HCT116 (cell line): ENCODE measurements around the gene CXCR5. TPM values are rescaled to one million over a fixed set of nuclear protein-coding genes. Genes with fewer than 3 reads are reported as not detected.

Experiments used
- ATAC-seq: fragments of 200-7000 bp; cut with Tn5 transposase; 2 replicates; pipeline ENCODE4 v1.9.1; 2020; ENCODE audit warnings: mild to moderate bottlenecking, moderate library complexity
- BruUV-seq: library from RNA; stranded (reverse); fragments of 400-500 nt; replicated peaks from 2 replicates; lab custom pipeline; 2021; lab: Mats Ljungman, UMichigan
- CTCF ChIA-PET: fragments of 300-600 bp; sonication (Branson Sonifier 250); formaldehyde crosslinking; loops from one replicate; lab custom pipeline; 2021; ENCODE audit warnings: antibody characterized with exemption; lab: Charles Lee
- POLR2A ChIA-PET: fragments of 300-600, 350-600 bp; sonication (Branson Sonifier 250); formaldehyde crosslinking; loops from one replicate; lab custom pipeline; 2021; ENCODE audit warnings: antibody characterized with exemption; lab: Charles Lee
- RAD21 ChIA-PET, 2 experiments: fragments of 300-600 bp; sonication (Branson Sonifier 250); formaldehyde crosslinking; loops; one replicate each; lab custom pipeline; 2023; ENCODE audit warnings: low total read pairs in 2 of 2; ENCODE audit not compliant: uncharacterized antibody in 2 of 2, unreplicated experiment in 2 of 2, low non-redundant PET in 1 of 2; lab: Charles Lee
- DNase-seq: peaks from one replicate; pipeline ENCODE4 v3.0.0-alpha.2; 2010; ENCODE audit warnings: low read depth, low spot score
- H2AFZ ChIP-seq: fragments of 200-600 bp; shearing (Covaris generic), sonication (generic); 2 replicates; pipeline ENCODE4 v1.6.1; 2017; ENCODE audit warnings: low read depth, mixed run types, mixed read lengths, antibody characterized with exemption, low read length; ENCODE audit not compliant: poor library complexity, severe bottlenecking
- H3K27ac ChIP-seq: 2 replicates; pipeline ENCODE4 v1.5.1; 2012; ENCODE audit warnings: low read depth, low read length
- H3K27me3 ChIP-seq: fragments of 200-600 bp; sonication (generic); 2 replicates; pipeline ENCODE4 v1.6.1; 2016; ENCODE audit warnings: mixed run types, low read length, mixed read lengths; ENCODE audit not compliant: insufficient read depth
- H3K36me3 ChIP-seq, 2 experiments: fragments of 200-500 bp in 1 of 2; fragments of 200-600 bp in 1 of 2; sonication (Bioruptor generic) in 1 of 2; sonication (generic) in 1 of 2; 2 replicates each; pipeline versions ENCODE4 v1.5.1 to v1.6.1; 2014 to 2016; ENCODE audit warnings: low read length in 2 of 2, inconsistent platforms in 1 of 2, mixed read lengths in 1 of 2, mixed run types in 1 of 2; ENCODE audit not compliant: insufficient read depth in 2 of 2, control insufficient read depth in 1 of 2
- H3K4me1 ChIP-seq, 2 experiments: fragments of 200-600 bp in 1 of 2; sonication (generic) in 1 of 2; 2 replicates each; pipeline versions ENCODE4 v1.5.1 to v1.6.1; 2012 to 2017; ENCODE audit warnings: low read length in 2 of 2, inconsistent platforms in 1 of 2, mild to moderate bottlenecking in 1 of 2, mixed read lengths in 1 of 2, mixed run types in 1 of 2, moderate library complexity in 1 of 2; ENCODE audit not compliant: insufficient read depth in 2 of 2, control insufficient read depth in 1 of 2
- H3K4me2 ChIP-seq: fragments of 200-600 bp; sonication (generic); 2 replicates; pipeline ENCODE4 v1.6.1; 2017; ENCODE audit warnings: mixed run types, low read length, mixed read lengths
- H3K4me3 ChIP-seq, 2 experiments: fragments of 200-600 bp in 1 of 2; sonication (generic) in 1 of 2; replicated peaks in 1 of 2; 2 replicates each; pipeline ENCODE4 v1.5.1; 2011 to 2016; ENCODE audit warnings: low read length in 2 of 2, control low read depth in 1 of 2, low read depth in 1 of 2, mild to moderate bottlenecking in 1 of 2, mixed read lengths in 1 of 2, mixed run types in 1 of 2
- H3K79me2 ChIP-seq: fragments of 200-600 bp; sonication (generic); 2 replicates; pipeline ENCODE4 v1.6.1; 2017; ENCODE audit warnings: mild to moderate bottlenecking, mixed run types, low read length, moderate library complexity, mixed read lengths; ENCODE audit not compliant: insufficient read depth
- H3K9ac ChIP-seq: fragments of 200-600 bp; sonication (generic); 2 replicates; pipeline ENCODE4 v1.6.1; 2016; ENCODE audit warnings: low read length, mixed read lengths
- H3K9me2 ChIP-seq: fragments of 200-600 bp; sonication (generic), shearing (Covaris generic); 2 replicates; pipeline ENCODE4 v1.6.1; 2017; ENCODE audit warnings: mixed run types, mild to moderate bottlenecking, moderate library complexity; ENCODE audit not compliant: insufficient read depth
- H3K9me3 ChIP-seq, 2 experiments: fragments of 200-500 bp in 1 of 2; fragments of 200-600 bp in 1 of 2; sonication (Bioruptor generic) in 1 of 2; sonication (generic) in 1 of 2; 2 replicates each; pipeline ENCODE4 v1.6.1; 2014 to 2017; ENCODE audit warnings: low read length in 2 of 2, mixed read lengths in 2 of 2, inconsistent platforms in 1 of 2, low read depth in 1 of 2, mild to moderate bottlenecking in 1 of 2, mixed run types in 1 of 2, moderate library complexity in 1 of 2; ENCODE audit not compliant: control insufficient read depth in 1 of 2, insufficient read depth in 1 of 2
- H4K20me1 ChIP-seq: fragments of 200-600 bp; sonication (generic), shearing (Covaris generic); 2 replicates; pipeline ENCODE4 v1.6.1; 2017; ENCODE audit warnings: mixed run types, mild to moderate bottlenecking, moderate library complexity; ENCODE audit not compliant: insufficient read depth
- CBX3 ChIP-seq: IDR thresholded peaks from 2 replicates; pipeline ENCODE4 v1.6.1; 2012; ENCODE audit warnings: low read depth
- CEBPB ChIP-seq: IDR thresholded peaks from 2 replicates; pipeline ENCODE4 v1.6.1; 2012; ENCODE audit warnings: low read depth
- EGR1 ChIP-seq: IDR thresholded peaks from 2 replicates; pipeline ENCODE4 v1.6.1; 2012; ENCODE audit warnings: low read depth
- ELF1 ChIP-seq: IDR thresholded peaks from 2 replicates; pipeline ENCODE4 v1.6.1; 2012; ENCODE audit warnings: low read depth, borderline replicate concordance
- EZH2 ChIP-seq: fragments of 200-600 bp; sonication (generic); IDR thresholded peaks from 2 replicates; pipeline ENCODE4 v1.6.1; 2017; ENCODE audit warnings: antibody characterized with exemption, mixed run types
- MAX ChIP-seq: IDR thresholded peaks from 2 replicates; pipeline ENCODE4 v1.6.1; 2012
- RAD21 ChIP-seq: IDR thresholded peaks from 2 replicates; pipeline ENCODE4 v1.6.1; 2012; ENCODE audit warnings: low read depth, mild to moderate bottlenecking
- REST ChIP-seq: IDR thresholded peaks from 2 replicates; pipeline ENCODE4 v1.6.1; 2012; ENCODE audit warnings: low read depth
- SP1 ChIP-seq: IDR thresholded peaks from 2 replicates; pipeline ENCODE4 v1.6.1; 2012; ENCODE audit warnings: low read depth
- YY1 ChIP-seq: IDR thresholded peaks from 2 replicates; pipeline ENCODE4 v1.6.1; 2011; ENCODE audit warnings: low read length, low read depth, moderate library complexity, mild to moderate bottlenecking; ENCODE audit not compliant: insufficient replicate concordance; ENCODE audit errors: extremely low read depth
- ZBTB33 ChIP-seq: IDR thresholded peaks from 2 replicates; pipeline ENCODE4 v1.6.1; 2011; ENCODE audit warnings: mild to moderate bottlenecking, low read length, moderate library complexity; ENCODE audit not compliant: insufficient replicate concordance; ENCODE audit errors: extremely low read depth
- ZFX ChIP-seq: fragments of 450-650 bp; IDR thresholded peaks from 2 replicates; pipeline ENCODE4 v1.6.1; 2017
- ZNF274 ChIP-seq: fragments of 200-500 bp; sonication (Bioruptor generic); IDR thresholded peaks from 2 replicates; pipeline ENCODE4 v1.6.1; 2014; ENCODE audit warnings: mild to moderate bottlenecking, low read depth, low read length, inconsistent platforms
- intact Hi-C: fragments of 100-400 bp; cut with micrococcal nuclease; formaldehyde crosslinking; loops from 2 replicates; pipeline ENCODE4 v1.10.0; 2022
- total RNA-seq: library from RNA; stranded (reverse); gene quantifications from one replicate; pipeline ENCODE4 v1.2.1, GENCODE V29; 2021; ENCODE audit not compliant: unreplicated experiment
- TF ChIP-seq, protein P1 (sequence below), 3 experiments: fragments of 200-600 bp in 1 of 3; sonication (generic) in 1 of 3; IDR thresholded peaks in 2 of 3; conservative IDR thresholded peaks in 1 of 3; 2 replicates each; pipeline ENCODE4 v1.5.1; 2012 to 2017; ENCODE audit warnings: low read depth in 2 of 3, low read length in 2 of 3, antibody characterized with exemption in 1 of 3, borderline replicate concordance in 1 of 3, control low read depth in 1 of 3, mild to moderate bottlenecking in 1 of 3, mixed read lengths in 1 of 3, mixed run types in 1 of 3, moderate library complexity in 1 of 3; ENCODE audit not compliant: insufficient read depth in 1 of 3

The CXCR5 gene
- total RNA-seq, 1 experiment from 2014 or later: not detected

DNA sequence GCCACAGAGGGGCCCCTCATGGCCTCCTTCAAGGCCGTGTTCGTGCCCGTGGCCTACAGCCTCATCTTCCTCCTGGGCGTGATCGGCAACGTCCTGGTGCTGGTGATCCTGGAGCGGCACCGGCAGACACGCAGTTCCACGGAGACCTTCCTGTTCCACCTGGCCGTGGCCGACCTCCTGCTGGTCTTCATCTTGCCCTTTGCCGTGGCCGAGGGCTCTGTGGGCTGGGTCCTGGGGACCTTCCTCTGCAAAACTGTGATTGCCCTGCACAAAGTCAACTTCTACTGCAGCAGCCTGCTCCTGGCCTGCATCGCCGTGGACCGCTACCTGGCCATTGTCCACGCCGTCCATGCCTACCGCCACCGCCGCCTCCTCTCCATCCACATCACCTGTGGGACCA lies 10.0 kb downstream of the CXCR5 start (continued):
- TF ChIP-seq, protein P1, sequence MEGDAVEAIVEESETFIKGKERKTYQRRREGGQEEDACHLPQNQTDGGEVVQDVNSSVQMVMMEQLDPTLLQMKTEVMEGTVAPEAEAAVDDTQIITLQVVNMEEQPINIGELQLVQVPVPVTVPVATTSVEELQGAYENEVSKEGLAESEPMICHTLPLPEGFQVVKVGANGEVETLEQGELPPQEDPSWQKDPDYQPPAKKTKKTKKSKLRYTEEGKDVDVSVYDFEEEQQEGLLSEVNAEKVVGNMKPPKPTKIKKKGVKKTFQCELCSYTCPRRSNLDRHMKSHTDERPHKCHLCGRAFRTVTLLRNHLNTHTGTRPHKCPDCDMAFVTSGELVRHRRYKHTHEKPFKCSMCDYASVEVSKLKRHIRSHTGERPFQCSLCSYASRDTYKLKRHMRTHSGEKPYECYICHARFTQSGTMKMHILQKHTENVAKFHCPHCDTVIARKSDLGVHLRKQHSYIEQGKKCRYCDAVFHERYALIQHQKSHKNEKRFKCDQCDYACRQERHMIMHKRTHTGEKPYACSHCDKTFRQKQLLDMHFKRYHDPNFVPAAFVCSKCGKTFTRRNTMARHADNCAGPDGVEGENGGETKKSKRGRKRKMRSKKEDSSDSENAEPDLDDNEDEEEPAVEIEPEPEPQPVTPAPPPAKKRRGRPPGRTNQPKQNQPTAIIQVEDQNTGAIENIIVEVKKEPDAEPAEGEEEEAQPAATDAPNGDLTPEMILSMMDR (IDR thresholded peaks at IDR 0.05 in 2 of 3, conservative IDR thresholded peaks at IDR 0.05 in 1 of 3; ENCODE audit: borderline replicate concordance in 1 of 3, insufficient read depth in 1 of 3, low read depth in 2 of 3, low read length in 2 of 3): no peak
- TF ChIP-seq ZBTB33: no peak
- TF ChIP-seq ZNF274: no peak
- TF ChIP-seq EZH2: no peak
- TF ChIP-seq CBX3: no peak
- no peak for TF ChIP-seq ZFX
- no peak for TF ChIP-seq ELF1
- TF ChIP-seq YY1: no peak

DNA sequence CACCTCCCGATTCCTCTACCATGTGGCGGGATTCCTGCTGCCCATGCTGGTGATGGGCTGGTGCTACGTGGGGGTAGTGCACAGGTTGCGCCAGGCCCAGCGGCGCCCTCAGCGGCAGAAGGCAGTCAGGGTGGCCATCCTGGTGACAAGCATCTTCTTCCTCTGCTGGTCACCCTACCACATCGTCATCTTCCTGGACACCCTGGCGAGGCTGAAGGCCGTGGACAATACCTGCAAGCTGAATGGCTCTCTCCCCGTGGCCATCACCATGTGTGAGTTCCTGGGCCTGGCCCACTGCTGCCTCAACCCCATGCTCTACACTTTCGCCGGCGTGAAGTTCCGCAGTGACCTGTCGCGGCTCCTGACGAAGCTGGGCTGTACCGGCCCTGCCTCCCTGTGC lies 10.5 kb downstream of the CXCR5 start:
- no peaks in the 10 kb centered on the region for H4K20me1 ChIP-seq
- POLR2A ChIA-PET: interaction anchor here (1.5 to 1.9 kb wide), 2 partner anchors 32 to 102 kb away, joined by 5 to 6 read pairs; partner anchors contain the start of gene BCL9L
- H3K9me3 ChIP-seq: no peaks in the 10 kb centered on the region
- H3K9me2 ChIP-seq: no peaks in the 10 kb centered on the region
- ATAC-seq (no peak), DNase-seq (no peak)
- intact Hi-C loops: no loop called here
- H3K27me3 ChIP-seq: no peaks in the 10 kb centered on the region
- H3K4me3 ChIP-seq: no peak overlapping the region
- no peaks in the 10 kb centered on the region for H3K79me2 ChIP-seq
- RAD21 ChIA-PET: interaction anchor here in 1 of 2 experiments (1.0 kb wide), 1 partner anchor 204 kb away, joined by 3 read pairs; no protein-coding TSS in a partner anchor
- no peak overlapping the region for H3K27ac ChIP-seq
- no peak overlapping the region for H2AFZ ChIP-seq
- no peak overlapping the region for H3K4me2 ChIP-seq
- H3K9ac ChIP-seq: no peak overlapping the region
- CTCF ChIA-PET: no interaction called here
- peaks cover 0 to 12% of the 10 kb centered on the region in 2 experiments; a peak in 3 of 4 replicates for H3K4me1 ChIP-seq
- BruUV-seq: no TSS peak
- H3K36me3 ChIP-seq: peaks cover 2 to 9% of the 10 kb centered on the region in 2 experiments; a peak in 2 of 4 replicates
- TF ChIP-seq CEBPB: no peak
- TF ChIP-seq RAD21: no peak
- TF ChIP-seq REST: no peak
- no peak for TF ChIP-seq SP1
- no peak for TF ChIP-seq EZH2
- TF ChIP-seq EGR1: no peak
- no peak for TF ChIP-seq ELF1
- TF ChIP-seq MAX: no peak
- TF ChIP-seq ZNF274: no peak
- no peak for TF ChIP-seq ZBTB33
